Neural crest cell (in vitro differentiated cells): ENCODE results near the gene CDH7. TPM values are rescaled to one million over a fixed set of nuclear protein-coding genes. Genes with fewer than 3 reads are reported as not detected.

Source experiments
- DNase-seq: peaks from one replicate; pipeline ENCODE4 v3.0.0; 2021; ENCODE audit warnings: low read depth, mixed read lengths, low spot score
- H3K27ac Mint-ChIP-seq: one replicate; pipeline ENCODE4 v1.8.0; 2021; ENCODE audit warnings: mild to moderate bottlenecking, mixed read lengths; ENCODE audit not compliant: unreplicated experiment
- H3K27me3 Mint-ChIP-seq: 2 replicates; pipeline ENCODE4 v1.8.0; 2021; ENCODE audit warnings: low read depth, mild to moderate bottlenecking, mixed read lengths
- H3K36me3 Mint-ChIP-seq: 2 replicates; pipeline ENCODE4 v1.8.0; 2021; ENCODE audit warnings: low read depth, mild to moderate bottlenecking, mixed read lengths
- H3K4me1 Mint-ChIP-seq: 2 replicates; pipeline ENCODE4 v1.8.0; 2021; ENCODE audit warnings: mixed read lengths
- H3K4me3 Mint-ChIP-seq: one replicate; pipeline ENCODE4 v1.8.0; 2021; ENCODE audit warnings: mild to moderate bottlenecking, mixed read lengths
- H3K9me3 Mint-ChIP-seq: 2 replicates; pipeline ENCODE4 v1.8.0; 2021; ENCODE audit warnings: mixed read lengths
- total RNA-seq: library from RNA; stranded (reverse); gene quantifications from 2 replicates; pipeline ENCODE4 v1.2.1, GENCODE V29; 2021
- TF ChIP-seq, protein P1 (sequence below): fragments of 200-600 bp; sonication (generic); conservative IDR thresholded peaks from 2 replicates; pipeline ENCODE4 v1.5.0; 2021; ENCODE audit warnings: antibody characterized with exemption, mild to moderate bottlenecking

The CDH7 gene
- total RNA-seq, 1 donor from 2014 or later, result 7.3 TPM

DNA sequence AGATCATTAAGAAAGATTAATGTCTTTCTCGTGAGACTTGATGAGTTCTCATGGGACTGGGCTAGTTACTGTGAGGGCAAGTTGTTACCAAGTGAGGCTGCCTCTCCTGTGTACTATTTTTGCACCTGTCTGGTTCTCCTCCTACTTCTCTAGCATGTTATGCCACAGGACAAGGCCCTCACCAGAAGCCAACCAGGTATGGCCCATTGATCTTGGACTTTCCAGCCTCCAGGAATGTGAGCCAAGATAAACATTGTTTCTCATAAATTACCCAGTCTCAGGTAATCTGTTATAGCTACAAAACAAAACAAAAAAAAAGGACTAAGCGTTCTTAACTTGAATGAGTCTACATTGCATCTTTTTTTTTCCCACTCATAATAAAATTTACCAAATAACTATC lies 184.1 kb downstream of the CDH7 start:
- H3K4me3 Mint-ChIP-seq, result no peak overlapping the region
- DNase-seq, result no peak
- TF ChIP-seq, protein P1, sequence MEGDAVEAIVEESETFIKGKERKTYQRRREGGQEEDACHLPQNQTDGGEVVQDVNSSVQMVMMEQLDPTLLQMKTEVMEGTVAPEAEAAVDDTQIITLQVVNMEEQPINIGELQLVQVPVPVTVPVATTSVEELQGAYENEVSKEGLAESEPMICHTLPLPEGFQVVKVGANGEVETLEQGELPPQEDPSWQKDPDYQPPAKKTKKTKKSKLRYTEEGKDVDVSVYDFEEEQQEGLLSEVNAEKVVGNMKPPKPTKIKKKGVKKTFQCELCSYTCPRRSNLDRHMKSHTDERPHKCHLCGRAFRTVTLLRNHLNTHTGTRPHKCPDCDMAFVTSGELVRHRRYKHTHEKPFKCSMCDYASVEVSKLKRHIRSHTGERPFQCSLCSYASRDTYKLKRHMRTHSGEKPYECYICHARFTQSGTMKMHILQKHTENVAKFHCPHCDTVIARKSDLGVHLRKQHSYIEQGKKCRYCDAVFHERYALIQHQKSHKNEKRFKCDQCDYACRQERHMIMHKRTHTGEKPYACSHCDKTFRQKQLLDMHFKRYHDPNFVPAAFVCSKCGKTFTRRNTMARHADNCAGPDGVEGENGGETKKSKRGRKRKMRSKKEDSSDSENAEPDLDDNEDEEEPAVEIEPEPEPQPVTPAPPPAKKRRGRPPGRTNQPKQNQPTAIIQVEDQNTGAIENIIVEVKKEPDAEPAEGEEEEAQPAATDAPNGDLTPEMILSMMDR, result no peak
- peaks cover 9% of the 10 kb centered on the region for H3K9me3 Mint-ChIP-seq
- no peak overlapping the region for H3K27ac Mint-ChIP-seq
- H3K4me1 Mint-ChIP-seq, result no peaks in the 10 kb centered on the region
- no peaks in the 10 kb centered on the region for H3K27me3 Mint-ChIP-seq
- H3K36me3 Mint-ChIP-seq, result no peaks in the 10 kb centered on the region

DNA sequence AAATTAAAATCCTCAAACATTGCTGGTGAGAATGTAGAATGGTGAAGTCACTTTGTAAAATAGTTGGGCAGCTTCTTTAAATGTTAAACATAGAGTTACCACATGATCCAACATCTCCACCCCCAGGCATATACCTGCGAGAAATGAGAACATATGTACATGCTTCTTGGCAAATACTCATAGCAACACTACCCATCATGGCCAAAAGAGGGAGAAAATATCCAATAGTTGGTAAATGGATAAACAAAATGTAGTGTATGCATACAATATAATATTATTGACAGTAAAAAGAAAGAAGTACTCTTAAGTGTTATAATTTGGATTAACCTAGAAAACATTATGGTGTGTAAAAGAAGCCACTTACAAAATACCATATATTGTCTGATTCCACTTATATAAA lies 185.9 kb downstream of the CDH7 start:
- Mint-ChIP-seq H3K27ac (no peak overlapping the region), H3K9me3 (peaks cover 9% of the 10 kb centered on the region), H3K4me3 (no peak overlapping the region), H3K27me3 (no peaks in the 10 kb centered on the region), H3K36me3 (no peaks in the 10 kb centered on the region), H3K4me1 (no peaks in the 10 kb centered on the region)
- DNase-seq, result no peak
- TF ChIP-seq, protein P1, result peak; percentile 43

DNA sequence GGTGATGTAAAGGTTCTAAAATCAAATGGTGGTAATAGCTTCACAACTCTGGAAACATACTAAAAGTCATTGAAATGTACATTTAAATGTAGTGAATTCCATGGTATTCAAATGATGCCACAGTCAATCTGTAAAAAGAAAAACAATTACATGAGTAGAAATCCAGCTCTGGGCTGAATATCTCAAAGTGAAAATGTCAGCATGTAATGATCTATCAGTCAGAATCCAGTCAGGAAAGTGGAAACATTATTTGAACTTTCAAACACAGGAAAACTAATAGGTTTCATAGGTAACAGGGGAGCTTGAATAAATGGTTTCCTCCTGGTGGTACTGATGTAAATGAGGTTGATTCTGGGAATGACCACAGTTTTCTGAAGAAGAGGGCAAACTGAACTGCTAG lies 186.4 kb downstream of the CDH7 start:
- Mint-ChIP-seq H3K4me1 (no peaks in the 10 kb centered on the region), H3K4me3 (no peak overlapping the region), H3K27me3 (no peaks in the 10 kb centered on the region), H3K27ac (no peak overlapping the region), H3K9me3 (peaks cover 7% of the 10 kb centered on the region), H3K36me3 (no peaks in the 10 kb centered on the region)
- no peak for DNase-seq
- TF ChIP-seq, protein P1, result no peak

DNA sequence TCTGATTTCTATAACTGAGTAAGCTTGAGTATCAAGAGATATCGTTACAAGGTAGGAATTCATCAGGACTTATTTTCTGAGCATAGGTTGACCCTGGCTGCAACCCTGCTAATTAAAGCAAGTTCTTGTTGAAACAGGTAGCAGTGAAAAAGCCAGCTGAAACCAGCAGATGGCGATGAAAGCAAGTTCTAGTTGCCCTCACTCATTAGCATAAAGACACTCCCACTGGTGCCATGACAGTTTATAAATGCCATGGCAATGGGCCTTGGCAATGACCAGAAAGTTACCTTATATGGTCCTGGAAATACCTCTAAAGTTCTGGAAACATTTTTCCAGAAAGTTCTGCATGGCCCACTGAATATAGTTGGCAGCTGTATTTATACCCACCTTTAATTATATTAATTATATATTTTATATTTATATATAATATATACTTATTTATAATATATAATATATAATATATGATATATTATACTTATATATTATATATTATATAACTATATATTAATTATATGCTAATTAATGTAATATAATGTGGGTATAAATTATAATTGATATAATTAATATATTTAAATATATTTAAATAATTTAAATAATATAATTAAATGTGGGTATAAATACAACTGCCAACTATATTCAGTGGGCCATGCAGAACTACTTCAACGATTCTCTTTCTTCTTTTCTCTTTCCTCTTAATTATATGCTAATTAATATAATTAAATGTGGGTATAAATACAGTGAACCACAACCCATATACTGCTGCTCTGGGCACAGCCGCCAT lies 188.0 kb downstream of the CDH7 start:
- H3K27me3 Mint-ChIP-seq, result no peaks in the 10 kb centered on the region
- H3K9me3 Mint-ChIP-seq, result peaks cover 5% of the 10 kb centered on the region
- H3K4me1 Mint-ChIP-seq, result peaks cover 9% of the 10 kb centered on the region
- DNase-seq, result peak; percentile 20
- H3K36me3 Mint-ChIP-seq, result no peaks in the 10 kb centered on the region
- H3K27ac Mint-ChIP-seq, result no peak overlapping the region
- TF ChIP-seq, protein P1, result peak; percentile 59
- H3K4me3 Mint-ChIP-seq, result no peak overlapping the region
